H9 (cell line): Measurements from ENCODE around the gene DOCK1. TPM values are rescaled to one million over a fixed set of nuclear protein-coding genes. Genes with fewer than 3 reads are reported as not detected.

ENCODE experiments used
- DNase-seq: peaks from one replicate; pipeline ENCODE4 v3.0.0-alpha.2; 2017
- H2AFZ ChIP-seq: one replicate; pipeline ENCODE4 v1.6.1; 2013; ENCODE audit warnings: mild to moderate bottlenecking, low read length, control low read depth, moderate library complexity
- H2AK5ac ChIP-seq: 2 replicates; pipeline ENCODE4 v1.6.1; 2013; ENCODE audit warnings: low read length, control low read depth, mixed read lengths; ENCODE audit not compliant: insufficient read length
- H2BK120ac ChIP-seq: one replicate; pipeline ENCODE4 v1.6.1; 2013; ENCODE audit warnings: low read depth, mild to moderate bottlenecking, low read length, control low read depth, inconsistent platforms; ENCODE audit not compliant: poor library complexity, severe bottlenecking
- H2BK12ac ChIP-seq: 2 replicates; pipeline ENCODE4 v1.6.1; 2013; ENCODE audit warnings: low read length, control low read depth, mixed read lengths, low read depth; ENCODE audit not compliant: insufficient read length
- H2BK15ac ChIP-seq: 2 replicates; pipeline ENCODE4 v1.6.1; 2013; ENCODE audit warnings: low read depth, low read length, control low read depth
- H2BK20ac ChIP-seq: one replicate; pipeline ENCODE4 v1.6.1; 2013; ENCODE audit warnings: low read depth, mild to moderate bottlenecking, low read length, control low read depth, inconsistent platforms; ENCODE audit not compliant: poor library complexity, severe bottlenecking
- H2BK5ac ChIP-seq: 2 replicates; pipeline ENCODE4 v1.6.1; 2013; ENCODE audit warnings: low read length, control low read depth, mixed read lengths; ENCODE audit not compliant: insufficient read length
- H3K14ac ChIP-seq: 2 replicates; pipeline ENCODE4 v1.6.1; 2013; ENCODE audit warnings: low read length, control low read depth; ENCODE audit not compliant: insufficient read depth
- H3K18ac ChIP-seq: 2 replicates; pipeline ENCODE4 v1.6.1; 2013; ENCODE audit warnings: low read depth, mild to moderate bottlenecking, mixed read lengths, low read length, control low read depth; ENCODE audit not compliant: insufficient read length
- H3K23ac ChIP-seq: 2 replicates; pipeline ENCODE4 v1.6.1; 2013; ENCODE audit warnings: low read length, control low read depth, mixed read lengths, low read depth; ENCODE audit not compliant: insufficient read length
- H3K23me2 ChIP-seq: 2 replicates; pipeline ENCODE4 v1.6.1; 2013; ENCODE audit warnings: low read depth, mild to moderate bottlenecking, mixed read lengths, low read length, control low read depth; ENCODE audit not compliant: insufficient read length, poor library complexity, severe bottlenecking
- H3K27ac ChIP-seq: 2 replicates; pipeline ENCODE4 v1.5.1; 2013; ENCODE audit warnings: low read length, control low read depth, mixed read lengths, low read depth; ENCODE audit not compliant: insufficient read length
- H3K27me3 ChIP-seq: 2 replicates; pipeline ENCODE4 v1.6.1; 2013; ENCODE audit warnings: low read length, control low read depth, inconsistent platforms; ENCODE audit not compliant: insufficient read depth
- H3K4ac ChIP-seq: 2 replicates; pipeline ENCODE4 v1.6.1; 2013; ENCODE audit warnings: low read depth, mild to moderate bottlenecking, control low read depth, inconsistent platforms, low read length, moderate library complexity
- H3K4me1 ChIP-seq: 2 replicates; pipeline ENCODE4 v1.6.1; 2013; ENCODE audit warnings: low read length, control low read depth, inconsistent platforms; ENCODE audit not compliant: insufficient read depth
- H3K4me2 ChIP-seq: 2 replicates; pipeline ENCODE4 v1.6.1; 2013; ENCODE audit warnings: low read length, control low read depth, mixed read lengths; ENCODE audit not compliant: insufficient read length, insufficient read depth
- H3K56ac ChIP-seq: 2 replicates; pipeline ENCODE4 v1.6.1; 2013; ENCODE audit warnings: low read depth, mild to moderate bottlenecking, mixed read lengths, low read length, control low read depth; ENCODE audit not compliant: insufficient read length
- H3K79me1 ChIP-seq: 2 replicates; pipeline ENCODE4 v1.6.1; 2013; ENCODE audit warnings: low read depth, mild to moderate bottlenecking, moderate library complexity, low read length, control low read depth, inconsistent platforms; ENCODE audit not compliant: insufficient read depth, poor library complexity, severe bottlenecking
- H3K79me2 ChIP-seq: 2 replicates; pipeline ENCODE4 v1.6.1; 2013; ENCODE audit warnings: low read length, control low read depth, inconsistent platforms; ENCODE audit not compliant: insufficient read depth
- H3K9ac ChIP-seq: 2 replicates; pipeline ENCODE4 v1.6.1; 2013; ENCODE audit warnings: low read length, control low read depth, mixed read lengths; ENCODE audit not compliant: insufficient read length; ENCODE audit errors: extremely low read depth
- H3K9me3 ChIP-seq: one replicate; pipeline ENCODE4 v1.6.1; 2013; ENCODE audit warnings: low read depth, low read length, inconsistent platforms; ENCODE audit not compliant: control insufficient read depth
- H3T11ph ChIP-seq: one replicate; pipeline ENCODE4 v1.6.1; 2013; ENCODE audit warnings: mild to moderate bottlenecking, low read length, control low read depth, inconsistent platforms
- H4K20me1 ChIP-seq: one replicate; pipeline ENCODE4 v1.6.1; 2013; ENCODE audit not compliant: control insufficient read depth, insufficient read length, insufficient read depth
- H4K5ac ChIP-seq: 2 replicates; pipeline ENCODE4 v1.6.1; 2013; ENCODE audit warnings: low read depth, mild to moderate bottlenecking, mixed read lengths, low read length, control low read depth; ENCODE audit not compliant: insufficient read length
- H4K8ac ChIP-seq: replicated peaks from 2 replicates; pipeline ENCODE4 v1.6.1; 2013; ENCODE audit warnings: low read length, control low read depth, mixed read lengths, low read depth; ENCODE audit not compliant: insufficient read length
- H4K91ac ChIP-seq: 2 replicates; pipeline ENCODE4 v1.6.1; 2013; ENCODE audit warnings: low read depth, mild to moderate bottlenecking, moderate library complexity, mixed read lengths, low read length, control low read depth; ENCODE audit not compliant: insufficient read length
- H3K27ac Mint-ChIP-seq, 3 experiments: 2 replicates in 2 of 3; 3 replicates in 1 of 3; pipeline ENCODE4 v1.8.0; 2020 to 2021; ENCODE audit warnings: mixed read lengths in 3 of 3, mild to moderate bottlenecking in 1 of 3, moderate library complexity in 1 of 3
- H3K27me3 Mint-ChIP-seq: 2 replicates; pipeline ENCODE4 v1.8.0; 2021; ENCODE audit warnings: low read depth, mild to moderate bottlenecking, moderate library complexity, mixed read lengths
- H3K36me3 Mint-ChIP-seq, 3 experiments: 2 replicates in 2 of 3; 3 replicates in 1 of 3; pipeline ENCODE4 v1.8.0; 2020 to 2021; ENCODE audit warnings: low read depth in 3 of 3, mixed read lengths in 3 of 3; ENCODE audit not compliant: insufficient read depth in 1 of 3
- H3K4me1 Mint-ChIP-seq, 2 experiments: 2 replicates each; pipeline ENCODE4 v1.8.0; 2020; ENCODE audit warnings: mixed read lengths in 2 of 2
- H3K4me3 Mint-ChIP-seq, 2 experiments: 2 replicates in 1 of 2; 3 replicates in 1 of 2; pipeline ENCODE4 v1.8.0; 2020 to 2021; ENCODE audit warnings: mild to moderate bottlenecking in 2 of 2, mixed read lengths in 2 of 2, moderate library complexity in 1 of 2
- H3K9me3 Mint-ChIP-seq, 2 experiments: 2 replicates in 1 of 2; 3 replicates in 1 of 2; pipeline ENCODE4 v1.8.0; 2020; ENCODE audit warnings: mild to moderate bottlenecking in 2 of 2, mixed read lengths in 2 of 2, moderate library complexity in 1 of 2
- WGBS: extraction: QIAGEN DNeasy Blood & Tissue Kit; methylation state at CpG from one replicate; pipeline ENCODE4 v1.1.7; 2013; ENCODE audit warnings: missing lambda C conversion rate, low lambda C conversion rate, mixed read lengths; ENCODE audit not compliant: insufficient read length; ENCODE audit errors: extremely low coverage; 5-methylcytosine and 5-hydroxymethylcytosine counted together
- total RNA-seq: library from RNA; stranded (reverse); gene quantifications from 2 replicates; pipeline ENCODE4 v1.2.1, GENCODE V29; 2021
- TF ChIP-seq, protein P1 (sequence below): fragments of 200-600 bp; sonication (generic); conservative IDR thresholded peaks from 3 replicates; pipeline ENCODE4 v1.8.0; 2021; ENCODE audit warnings: antibody characterized with exemption, mild to moderate bottlenecking

The DOCK1 gene
- total RNA-seq, 1 experiment from 2014 or later: 57.0 TPM

DNA sequence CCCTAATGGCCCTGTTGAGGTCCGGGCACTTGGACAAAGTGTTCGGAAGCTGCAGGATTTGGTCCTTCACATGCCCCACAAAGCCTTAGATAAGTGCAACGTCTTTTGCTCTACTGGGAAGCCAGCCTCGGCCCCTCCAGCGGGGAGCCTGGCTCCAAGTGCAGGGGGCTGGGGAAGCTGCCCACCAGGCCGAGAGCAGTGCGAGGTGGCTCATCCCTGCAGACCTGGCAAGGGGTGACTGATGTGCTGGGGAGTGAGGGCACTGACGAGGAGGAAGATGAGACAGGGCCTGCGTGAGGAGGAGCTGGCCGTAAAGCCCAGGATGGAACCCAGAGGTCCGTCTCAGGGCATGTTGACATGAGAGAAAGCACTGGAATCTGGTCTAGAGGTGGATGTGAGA lies 508.1 kb downstream of the DOCK1 start:
- H3K18ac ChIP-seq: no peak overlapping the region
- H3K79me2 ChIP-seq: no peaks in the 10 kb centered on the region
- Mint-ChIP-seq H3K4me1 (peaks cover 5 to 7% of the 10 kb centered on the region in 2 experiments), H3K36me3 (peaks cover 8 to 10% (median 9%) of the 10 kb centered on the region in 3 experiments; a peak in 6 of 7 replicates), H3K27ac (peak overlapping the region in 2 of 3 experiments; percentile 28 to 50; a peak in 1 of 7 replicates), H3K27me3 (no peaks in the 10 kb centered on the region), H3K4me3 (no peak overlapping the region), H3K9me3 (no peaks in the 10 kb centered on the region)
- H3K27ac ChIP-seq: no peak overlapping the region
- no peak overlapping the region for H2BK120ac ChIP-seq
- no peak overlapping the region for H2BK20ac ChIP-seq
- no peak overlapping the region for H2BK12ac ChIP-seq
- H3K23ac ChIP-seq: no peak overlapping the region
- no peak overlapping the region for H3K9ac ChIP-seq
- no peak overlapping the region for H3K4me2 ChIP-seq
- H3K79me1 ChIP-seq: no peaks in the 10 kb centered on the region
- H2AFZ ChIP-seq: no peak overlapping the region
- H2AK5ac ChIP-seq: no peak overlapping the region
- no peak overlapping the region for H4K8ac ChIP-seq
- TF ChIP-seq, protein P1, sequence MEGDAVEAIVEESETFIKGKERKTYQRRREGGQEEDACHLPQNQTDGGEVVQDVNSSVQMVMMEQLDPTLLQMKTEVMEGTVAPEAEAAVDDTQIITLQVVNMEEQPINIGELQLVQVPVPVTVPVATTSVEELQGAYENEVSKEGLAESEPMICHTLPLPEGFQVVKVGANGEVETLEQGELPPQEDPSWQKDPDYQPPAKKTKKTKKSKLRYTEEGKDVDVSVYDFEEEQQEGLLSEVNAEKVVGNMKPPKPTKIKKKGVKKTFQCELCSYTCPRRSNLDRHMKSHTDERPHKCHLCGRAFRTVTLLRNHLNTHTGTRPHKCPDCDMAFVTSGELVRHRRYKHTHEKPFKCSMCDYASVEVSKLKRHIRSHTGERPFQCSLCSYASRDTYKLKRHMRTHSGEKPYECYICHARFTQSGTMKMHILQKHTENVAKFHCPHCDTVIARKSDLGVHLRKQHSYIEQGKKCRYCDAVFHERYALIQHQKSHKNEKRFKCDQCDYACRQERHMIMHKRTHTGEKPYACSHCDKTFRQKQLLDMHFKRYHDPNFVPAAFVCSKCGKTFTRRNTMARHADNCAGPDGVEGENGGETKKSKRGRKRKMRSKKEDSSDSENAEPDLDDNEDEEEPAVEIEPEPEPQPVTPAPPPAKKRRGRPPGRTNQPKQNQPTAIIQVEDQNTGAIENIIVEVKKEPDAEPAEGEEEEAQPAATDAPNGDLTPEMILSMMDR: no peak
- H3K4ac ChIP-seq: no peak overlapping the region
- no peaks in the 10 kb centered on the region for H3K23me2 ChIP-seq
- H4K5ac ChIP-seq: no peak overlapping the region
- H2BK5ac ChIP-seq: no peak overlapping the region
- DNase-seq: no peak
- no peaks in the 10 kb centered on the region for H3K27me3 ChIP-seq
- no peak overlapping the region for H3T11ph ChIP-seq
- H3K4me1 ChIP-seq: no peaks in the 10 kb centered on the region; the same call in 1 of the 2 replicates
- H4K91ac ChIP-seq: no peak overlapping the region
- no CpG with 5 or more reads among the region's 11 CpGs for WGBS
- no peaks in the 10 kb centered on the region for H3K9me3 ChIP-seq
- H2BK15ac ChIP-seq: no peak overlapping the region
- H3K14ac ChIP-seq: no peak overlapping the region
- H3K56ac ChIP-seq: no peak overlapping the region
- H4K20me1 ChIP-seq: no peaks in the 10 kb centered on the region
